PC-3 (cell line): Measurements from ENCODE around the gene CEP131. TPM values are rescaled to one million over a fixed set of nuclear protein-coding genes. Genes with fewer than 3 reads are reported as not detected.

Source experiments
- ATAC-seq: fragments of 200-7000 bp; cut with Tn5 transposase; 2 replicates; pipeline ENCODE4 v1.9.1; 2020; ENCODE audit warnings: mild to moderate bottlenecking, moderate library complexity
- BruUV-seq: library from RNA; stranded (reverse); fragments of 400-500 nt; replicated peaks from 2 replicates; lab custom pipeline; 2021; lab: Mats Ljungman, UMichigan
- CTCF ChIA-PET: fragments of 300-600 bp; sonication (Branson Sonifier 250); formaldehyde crosslinking; loops from one replicate; lab custom pipeline; 2022; ENCODE audit warnings: antibody characterized with exemption; lab: Charles Lee
- POLR2A ChIA-PET: fragments of 300-600 bp; sonication (Branson Sonifier 250); formaldehyde crosslinking; loops from one replicate; lab custom pipeline; 2022; ENCODE audit warnings: antibody characterized with exemption; ENCODE audit not compliant: unreplicated experiment; lab: Charles Lee
- DNase-seq: peaks from one replicate; pipeline ENCODE4 v3.0.0-alpha.2; 2015
- H2AFZ ChIP-seq: fragments of 300-600 bp; sonication (generic); 2 replicates; pipeline ENCODE4 v1.6.0; 2016; ENCODE audit warnings: antibody characterized with exemption, low read length
- H3F3A ChIP-seq: fragments of 300-600 bp; sonication (generic); one replicate; pipeline ENCODE4 v1.6.0; 2017; ENCODE audit warnings: antibody characterized with exemption, low read length, control low read depth, mild to moderate bottlenecking; ENCODE audit not compliant: unreplicated experiment
- H3K27ac ChIP-seq: fragments of 300-600 bp; sonication (generic); 2 replicates; pipeline ENCODE4 v1.5.1; 2016; ENCODE audit warnings: mild to moderate bottlenecking, low read length
- H3K27me3 ChIP-seq: fragments of 300-600 bp; sonication (generic); 2 replicates; pipeline ENCODE4 v1.6.1; 2016; ENCODE audit warnings: low read length, mixed read lengths
- H3K36me3 ChIP-seq: fragments of 300-600 bp; sonication (generic); 2 replicates; pipeline ENCODE4 v1.6.1; 2016; ENCODE audit warnings: low read depth, mixed run types, low read length, mixed read lengths
- H3K4me1 ChIP-seq: fragments of 300-600 bp; sonication (generic); 2 replicates; pipeline ENCODE4 v1.5.1; 2016; ENCODE audit warnings: low read length; ENCODE audit not compliant: insufficient read depth
- H3K4me2 ChIP-seq: fragments of 300-600 bp; sonication (generic); 2 replicates; pipeline ENCODE4 v1.6.0; 2016; ENCODE audit warnings: low read length
- H3K4me3 ChIP-seq: fragments of 300-600 bp; sonication (generic); 2 replicates; pipeline ENCODE4 v1.5.1; 2016; ENCODE audit warnings: mild to moderate bottlenecking, low read length, mixed read lengths
- H3K79me2 ChIP-seq: fragments of 300-600 bp; sonication (generic); 2 replicates; pipeline ENCODE4 v1.6.1; 2017; ENCODE audit warnings: low read length, mixed read lengths
- H3K9ac ChIP-seq: fragments of 300-600 bp; sonication (generic); 2 replicates; pipeline ENCODE4 v1.6.0; 2016; ENCODE audit warnings: mild to moderate bottlenecking, low read length
- H3K9me2 ChIP-seq: fragments of 300-600 bp; sonication (generic); replicated peaks from 2 replicates; pipeline ENCODE4 v1.6.1; 2016; ENCODE audit warnings: mixed run types, low read length, mixed read lengths
- H3K9me3 ChIP-seq: fragments of 300-600 bp; sonication (generic); 2 replicates; pipeline ENCODE4 v1.6.1; 2016; ENCODE audit warnings: low read length, mixed read lengths
- H4K20me1 ChIP-seq: fragments of 300-600 bp; sonication (generic); 2 replicates; pipeline ENCODE4 v1.6.1; 2016; ENCODE audit warnings: low read length, mixed read lengths
- EZH2 ChIP-seq: fragments of 300-600 bp; sonication (generic); IDR thresholded peaks from one replicate; pipeline ENCODE4 v1.6.1; 2017; ENCODE audit warnings: antibody characterized with exemption, mild to moderate bottlenecking, low read length; ENCODE audit not compliant: unreplicated experiment
- EZH2phosphoT487 ChIP-seq: fragments of 300-600 bp; sonication (generic); IDR thresholded peaks from 2 replicates; pipeline ENCODE4 v1.6.1; 2018; ENCODE audit warnings: mild to moderate bottlenecking, antibody characterized with exemption, low read length, borderline replicate concordance
- intact Hi-C: fragments of 100-400 bp; cut with micrococcal nuclease; formaldehyde crosslinking; loops from 2 replicates; pipeline ENCODE4 v1.9.0; 2023
- total RNA-seq: library from RNA; depleted of rRNA; stranded (reverse); fragments of >200 nt; gene quantifications from 2 replicates; pipeline ENCODE4 v1.2.3, GENCODE V29; 2014
- TF ChIP-seq, protein P1 (sequence below): fragments of 300-600 bp; sonication (generic); conservative IDR thresholded peaks from 2 replicates; pipeline ENCODE4 v1.5.1; 2017; ENCODE audit warnings: antibody characterized with exemption, low read depth, mild to moderate bottlenecking, low read length

The CEP131 gene
- total RNA-seq, 1 experiment from 2014 or later = 32.1 TPM

DNA sequence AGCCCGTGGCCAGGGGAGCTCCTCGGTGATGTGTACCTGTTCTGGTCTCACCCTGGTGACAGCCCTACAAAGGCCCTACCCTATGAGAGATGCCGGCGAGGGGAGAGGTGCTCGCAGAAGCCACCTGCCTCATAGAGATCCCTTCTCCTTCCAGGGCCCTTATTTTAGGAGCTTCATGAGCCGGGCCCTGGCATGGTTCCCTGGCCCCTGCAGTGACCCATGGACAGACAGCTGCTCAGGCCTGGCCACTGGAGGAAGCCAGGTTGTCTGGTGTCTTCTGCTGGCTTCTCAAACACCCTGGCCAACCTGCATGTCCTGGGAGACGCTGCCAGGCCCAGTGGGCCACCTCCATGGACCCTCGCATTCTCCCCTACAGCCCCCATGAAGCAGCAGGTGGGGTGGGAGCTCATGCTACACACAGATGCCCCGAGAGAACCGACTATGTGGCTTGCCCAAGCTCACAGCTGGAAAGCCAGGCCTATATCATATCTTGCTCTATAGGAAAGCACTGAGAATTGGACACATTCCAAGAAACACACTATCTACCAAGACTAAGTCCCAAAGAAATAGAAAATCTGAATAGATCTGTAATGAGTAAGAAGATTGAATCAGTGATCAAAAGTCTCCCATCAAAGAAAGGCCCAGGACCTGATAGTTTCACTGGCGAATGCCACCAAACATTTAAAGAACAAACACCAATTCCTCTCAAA, 49.6 kb downstream of the CEP131 start:
- no peak overlapping the region for H2AFZ ChIP-seq
- ChIA-PET POLR2A (no interaction called here), CTCF (no interaction called here)
- no peaks in the 10 kb centered on the region for H4K20me1 ChIP-seq
- intact Hi-C loops = no loop called here
- H3K4me2 ChIP-seq = no peak overlapping the region
- no peaks in the 10 kb centered on the region for H3K4me1 ChIP-seq
- TF ChIP-seq, protein P1, sequence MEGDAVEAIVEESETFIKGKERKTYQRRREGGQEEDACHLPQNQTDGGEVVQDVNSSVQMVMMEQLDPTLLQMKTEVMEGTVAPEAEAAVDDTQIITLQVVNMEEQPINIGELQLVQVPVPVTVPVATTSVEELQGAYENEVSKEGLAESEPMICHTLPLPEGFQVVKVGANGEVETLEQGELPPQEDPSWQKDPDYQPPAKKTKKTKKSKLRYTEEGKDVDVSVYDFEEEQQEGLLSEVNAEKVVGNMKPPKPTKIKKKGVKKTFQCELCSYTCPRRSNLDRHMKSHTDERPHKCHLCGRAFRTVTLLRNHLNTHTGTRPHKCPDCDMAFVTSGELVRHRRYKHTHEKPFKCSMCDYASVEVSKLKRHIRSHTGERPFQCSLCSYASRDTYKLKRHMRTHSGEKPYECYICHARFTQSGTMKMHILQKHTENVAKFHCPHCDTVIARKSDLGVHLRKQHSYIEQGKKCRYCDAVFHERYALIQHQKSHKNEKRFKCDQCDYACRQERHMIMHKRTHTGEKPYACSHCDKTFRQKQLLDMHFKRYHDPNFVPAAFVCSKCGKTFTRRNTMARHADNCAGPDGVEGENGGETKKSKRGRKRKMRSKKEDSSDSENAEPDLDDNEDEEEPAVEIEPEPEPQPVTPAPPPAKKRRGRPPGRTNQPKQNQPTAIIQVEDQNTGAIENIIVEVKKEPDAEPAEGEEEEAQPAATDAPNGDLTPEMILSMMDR = no peak
- TF ChIP-seq EZH2 (no peak), EZH2phosphoT487 (no peak)
- DNase-seq = no peak
- H3K36me3 ChIP-seq = no peaks in the 10 kb centered on the region
- no peaks in the 10 kb centered on the region for H3K79me2 ChIP-seq
- no peaks in the 10 kb centered on the region for H3F3A ChIP-seq
- no TSS peak for BruUV-seq
- no peaks in the 10 kb centered on the region for H3K27me3 ChIP-seq
- no peaks in the 10 kb centered on the region for H3K9me2 ChIP-seq
- no peak for ATAC-seq
- no peak overlapping the region for H3K4me3 ChIP-seq
- H3K9me3 ChIP-seq = no peaks in the 10 kb centered on the region
- H3K9ac ChIP-seq = no peak overlapping the region
- no peak overlapping the region for H3K27ac ChIP-seq

DNA sequence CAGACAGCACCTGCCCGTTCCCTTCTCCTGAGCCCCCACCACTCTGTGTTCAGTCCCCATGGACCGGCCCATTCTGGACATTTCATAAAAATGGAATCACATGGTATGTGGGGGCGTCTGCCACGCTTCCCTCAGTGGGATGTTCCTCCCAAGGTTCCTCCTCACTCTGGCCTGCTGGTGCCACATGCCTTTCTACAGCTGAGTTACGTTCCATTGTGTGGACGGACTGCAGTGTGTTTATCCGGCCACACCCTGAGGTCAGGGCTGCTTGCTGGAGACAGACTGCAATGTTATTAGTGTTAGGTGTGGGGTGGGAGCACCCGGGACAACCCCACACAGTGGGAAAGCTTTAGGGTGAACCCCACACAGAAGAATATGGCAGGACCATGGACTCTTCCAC, 50.8 kb downstream of the CEP131 start:
- Histone ChIP-seq H3K4me1 (no peaks in the 10 kb centered on the region), H3K9me2 (no peaks in the 10 kb centered on the region), H3K27ac (no peak overlapping the region), H3K9ac (no peak overlapping the region), H3K9me3 (no peaks in the 10 kb centered on the region), H2AFZ (no peak overlapping the region), H4K20me1 (no peaks in the 10 kb centered on the region), H3K4me3 (no peak overlapping the region), H3K4me2 (no peak overlapping the region), H3K27me3 (no peaks in the 10 kb centered on the region), H3K79me2 (no peaks in the 10 kb centered on the region), H3F3A (no peaks in the 10 kb centered on the region), H3K36me3 (no peaks in the 10 kb centered on the region)
- ChIA-PET POLR2A (no interaction called here), CTCF (no interaction called here)
- DNase-seq (no peak), ATAC-seq (no peak)
- TF ChIP-seq EZH2phosphoT487 (no peak), EZH2 (no peak)
- TF ChIP-seq, protein P1 = no peak
- no TSS peak for BruUV-seq
- intact Hi-C loops = no loop called here

DNA sequence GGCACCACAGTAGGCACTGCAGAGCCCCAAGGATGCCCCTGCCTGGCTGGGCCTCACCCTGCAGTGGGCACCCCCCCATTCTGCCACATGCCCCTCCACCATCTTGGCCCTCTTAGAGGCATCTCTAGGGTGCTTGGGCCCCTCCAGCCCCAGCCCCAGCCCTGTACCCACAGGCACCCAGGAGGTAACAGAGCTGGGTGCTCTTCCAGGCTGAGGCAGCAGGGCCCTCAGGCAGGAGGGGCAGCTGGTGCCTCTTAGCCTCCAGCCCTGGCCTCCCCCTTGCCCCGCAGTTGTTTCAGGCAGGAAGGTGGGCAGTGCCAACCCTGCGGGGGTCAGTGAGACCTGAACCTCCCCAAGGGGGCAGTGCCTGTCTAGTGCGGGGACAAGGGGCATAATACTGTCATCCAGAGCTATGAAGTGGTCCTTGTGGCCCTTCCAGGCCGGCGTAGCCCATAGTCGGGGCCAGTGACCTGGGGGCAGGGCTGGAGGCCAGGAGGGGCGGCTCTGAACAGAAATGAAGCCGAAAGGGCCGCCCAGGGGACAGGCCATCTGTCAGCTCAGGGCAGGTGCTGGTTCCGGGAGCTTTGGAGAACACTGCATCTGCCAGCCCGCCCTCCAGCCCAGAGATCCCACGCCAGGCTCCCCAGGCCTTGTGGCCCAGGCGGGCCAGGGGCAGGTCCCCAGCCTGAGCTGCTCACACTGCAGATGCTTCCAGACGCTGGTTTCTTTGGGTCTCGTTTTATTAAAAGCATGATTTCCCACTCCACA, 51.9 kb downstream of the CEP131 start:
- no peaks in the 10 kb centered on the region for H3K4me1 ChIP-seq
- intact Hi-C loops = no loop called here
- POLR2A ChIA-PET = no interaction called here
- no peaks in the 10 kb centered on the region for H3K9me2 ChIP-seq
- no TSS peak for BruUV-seq
- no peaks in the 10 kb centered on the region for H3K36me3 ChIP-seq
- no peaks in the 10 kb centered on the region for H4K20me1 ChIP-seq
- no peak overlapping the region for H2AFZ ChIP-seq
- DNase-seq (no peak), ATAC-seq (no peak)
- CTCF ChIA-PET = no interaction called here
- TF ChIP-seq EZH2phosphoT487 (no peak), EZH2 (no peak)
- TF ChIP-seq, protein P1 = no peak
- no peak overlapping the region for H3K9ac ChIP-seq
- H3K9me3 ChIP-seq = no peaks in the 10 kb centered on the region
- no peaks in the 10 kb centered on the region for H3F3A ChIP-seq
- H3K4me3 ChIP-seq = no peak overlapping the region
- H3K79me2 ChIP-seq = no peaks in the 10 kb centered on the region
- no peak overlapping the region for H3K4me2 ChIP-seq
- peaks cover 4% of the 10 kb centered on the region; the same call in 1 of the 2 replicates for H3K27me3 ChIP-seq
- no peak overlapping the region for H3K27ac ChIP-seq
